ENCODE measurements around the gene MAL. TPM values are rescaled to one million over a fixed set of nuclear protein-coding genes. Genes with fewer than 3 reads are reported as not detected.

MAL gene
- total RNA-seq, 2 experiments from 2014 or later = 29.5 to 30.7 TPM

DNA sequence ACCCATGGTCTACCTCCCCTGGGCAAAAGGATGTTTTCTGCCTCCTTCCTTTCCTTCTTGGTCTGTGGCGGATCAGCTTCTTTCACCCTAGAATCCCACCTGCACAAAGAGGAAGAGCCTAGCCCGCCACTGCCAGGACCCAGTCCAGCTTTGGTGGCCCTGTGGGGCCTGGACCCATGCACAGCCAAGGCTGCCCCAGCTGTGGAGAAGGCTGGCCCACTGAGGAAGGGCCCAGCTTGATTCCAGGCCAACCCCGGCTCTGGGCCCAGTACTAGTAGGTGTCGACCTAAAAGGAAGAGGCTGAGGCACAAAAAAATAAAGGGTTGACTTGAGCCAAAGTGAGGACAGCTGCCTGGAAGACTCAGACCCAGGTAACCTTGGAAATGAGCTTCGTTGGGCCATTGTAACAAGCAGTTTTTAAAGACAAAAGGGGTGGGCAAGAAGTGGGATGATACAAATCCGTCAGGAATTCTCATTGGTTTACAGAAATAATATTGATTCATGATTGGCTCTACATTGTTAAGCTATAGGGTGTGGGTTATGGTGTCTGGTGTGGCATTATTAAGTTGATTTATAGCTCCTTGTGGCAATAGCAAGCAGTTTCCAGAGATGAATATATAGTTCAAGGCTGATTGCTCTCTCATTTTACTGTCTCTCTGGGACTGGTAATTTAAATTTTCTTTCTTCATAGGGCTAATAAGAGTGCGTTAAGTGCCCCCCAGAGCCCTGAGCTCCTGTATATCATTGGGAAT lies 29.8 kb upstream of the MAL start:
- ChIA-PET POLR2A (no interaction called here), CTCF (no interaction called here)

DNA sequence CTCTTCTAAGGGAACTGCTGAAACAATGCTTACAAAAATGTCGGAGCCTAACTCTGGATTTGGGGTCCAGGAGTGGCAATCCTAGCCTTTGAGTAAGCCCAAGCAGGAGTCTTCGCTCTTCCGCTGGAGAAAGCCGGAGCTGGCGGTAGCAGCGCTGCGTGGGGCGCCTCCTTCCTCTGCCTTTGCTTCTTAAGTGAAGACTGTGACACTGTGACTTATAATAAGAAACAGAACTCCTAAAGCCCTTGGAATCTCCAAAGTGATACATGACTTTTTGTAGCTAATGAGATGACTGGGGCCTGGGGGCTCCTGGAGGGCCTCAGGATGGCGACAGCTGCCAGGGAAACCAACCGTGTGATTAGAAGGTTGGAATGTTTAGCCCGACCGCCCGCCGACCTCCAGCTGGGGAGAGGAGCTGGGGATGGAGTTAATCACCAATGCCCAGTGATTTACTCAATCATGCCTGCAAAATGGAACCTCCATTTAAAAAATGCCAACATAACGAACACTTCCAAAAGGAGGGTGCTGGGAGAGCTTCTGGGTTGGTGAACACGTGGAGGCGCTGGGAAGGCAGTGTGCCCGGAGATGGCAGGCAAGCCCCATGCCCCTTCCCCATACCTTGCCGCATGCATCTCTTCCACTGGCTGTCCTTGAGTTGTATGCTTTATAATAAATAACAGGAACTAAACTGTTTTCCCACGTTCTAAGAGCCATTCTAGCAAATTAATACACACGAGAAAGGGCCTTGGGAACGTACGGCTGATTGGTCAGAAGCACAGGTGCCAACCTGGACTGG lies 29.0 kb upstream of the MAL start:
- ChIA-PET CTCF (no interaction called here), POLR2A (no interaction called here)

DNA sequence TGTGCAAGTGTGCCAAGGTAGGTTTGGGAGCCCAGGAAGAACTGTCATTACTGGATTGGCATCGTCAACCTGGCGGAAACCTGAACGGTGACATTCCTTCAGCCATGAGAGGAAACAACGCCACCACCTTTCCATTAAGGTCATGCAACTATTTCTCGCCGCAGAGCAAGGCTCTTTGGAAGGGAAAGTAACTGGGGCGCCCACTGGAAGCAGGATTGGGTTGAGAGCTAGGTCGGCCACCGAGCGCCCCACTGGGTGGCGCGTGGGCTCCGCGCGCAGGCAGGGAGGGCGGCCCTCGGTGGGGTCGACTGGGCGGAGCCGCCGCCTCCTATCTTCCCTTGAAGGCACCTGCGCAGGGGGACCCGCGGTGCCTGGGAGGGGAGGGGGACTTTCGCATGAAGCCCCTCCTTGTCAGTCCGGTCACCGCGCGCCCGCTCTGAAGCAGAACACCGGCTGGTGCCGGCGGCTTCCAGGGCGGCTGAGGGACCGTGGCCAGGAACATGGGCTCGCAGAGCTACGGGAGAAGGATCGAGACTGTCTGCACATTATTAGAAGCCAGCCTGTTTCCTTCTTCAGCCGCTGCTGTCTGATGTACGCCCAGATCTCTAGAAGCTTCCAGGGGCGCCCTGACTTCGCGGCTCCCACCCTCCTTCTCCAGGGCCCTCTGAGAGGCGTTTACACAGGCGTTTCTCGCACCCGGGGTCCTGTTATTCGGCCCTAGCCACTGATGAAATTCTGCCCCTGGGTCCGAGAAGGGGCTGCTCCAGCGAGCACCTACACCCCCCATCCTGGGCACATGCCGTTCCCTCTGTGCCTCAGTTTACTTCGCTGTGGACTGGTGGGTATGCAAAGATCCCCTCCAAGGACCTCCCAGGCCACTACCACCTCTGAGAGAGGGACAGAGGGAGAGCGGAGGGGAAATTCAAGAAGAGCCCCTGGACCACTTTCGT lies 27.3 kb upstream of the MAL start:
- ChIA-PET CTCF (no interaction called here), POLR2A (no interaction called here)

DNA sequence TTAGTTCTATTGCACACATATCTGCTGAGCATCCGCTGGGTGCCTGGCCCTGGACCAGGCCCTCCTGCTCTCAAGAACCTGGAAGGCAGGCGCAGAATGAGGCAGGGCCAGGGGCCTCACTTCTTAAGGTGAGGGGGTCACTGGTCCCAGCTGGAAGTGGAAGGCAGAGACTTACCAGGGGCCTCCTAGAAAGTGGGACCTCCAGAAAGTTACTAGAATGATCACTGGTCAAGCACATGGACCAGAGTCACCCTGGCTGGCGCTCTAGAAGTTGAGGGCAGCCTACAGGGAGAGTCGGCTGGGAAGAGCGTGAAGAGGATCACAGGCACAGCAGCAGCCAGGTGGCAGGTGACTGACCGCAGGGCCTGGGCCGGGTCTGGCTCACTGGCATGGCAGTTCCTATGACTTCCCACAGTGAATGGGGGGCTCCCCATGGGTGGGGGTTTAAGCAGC lies 26.1 kb upstream of the MAL start:
- ChIA-PET CTCF (no interaction called here), POLR2A (no interaction called here)

DNA sequence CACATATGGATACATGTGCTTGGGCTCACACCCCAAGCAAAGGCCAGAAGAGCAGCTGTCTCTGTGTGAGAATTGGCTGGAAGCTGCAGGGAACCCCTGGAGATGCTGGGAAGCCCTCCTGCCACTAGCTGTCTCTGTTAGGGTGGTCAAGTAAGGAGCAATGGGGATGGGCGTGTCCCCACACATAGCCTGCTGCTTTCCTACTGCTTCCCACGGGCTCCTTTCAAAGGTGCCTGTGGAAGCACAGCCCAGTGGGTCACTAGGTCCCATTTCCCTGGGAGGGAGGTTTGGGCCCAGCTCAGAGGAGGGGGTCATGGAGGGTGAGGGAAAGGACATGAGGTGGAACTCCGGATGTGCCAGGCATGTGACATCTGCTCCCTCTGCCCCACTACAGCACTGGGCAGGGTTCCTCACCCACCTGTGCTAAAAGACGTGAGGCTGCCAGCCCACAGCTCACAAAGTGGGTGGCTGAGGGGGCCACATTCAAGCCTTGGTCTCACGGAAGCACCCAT lies 24.4 kb upstream of the MAL start:
- POLR2A ChIA-PET = no interaction called here
- CTCF ChIA-PET = no interaction called here

DNA sequence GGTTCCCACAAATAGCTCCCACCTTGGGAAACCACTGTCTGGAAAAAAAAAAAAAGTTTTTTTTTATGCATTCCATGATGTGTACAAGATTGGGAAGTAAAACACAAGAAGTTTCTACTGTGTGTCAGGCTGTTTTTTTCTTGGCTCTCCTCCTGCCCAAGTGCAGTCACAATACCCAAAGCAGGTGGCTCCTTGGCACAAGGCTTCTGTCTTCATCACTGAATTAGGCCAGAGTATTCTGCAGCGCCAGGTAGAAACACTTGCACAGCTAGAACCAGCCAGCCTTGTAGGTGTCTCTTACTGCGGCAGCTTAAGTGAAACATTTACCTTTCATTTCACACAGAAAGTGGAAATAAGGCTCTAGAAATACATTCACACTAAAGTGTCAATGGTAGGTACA lies 23.8 kb upstream of the MAL start:
- ChIA-PET CTCF (no interaction called here), POLR2A (no interaction called here)

DNA sequence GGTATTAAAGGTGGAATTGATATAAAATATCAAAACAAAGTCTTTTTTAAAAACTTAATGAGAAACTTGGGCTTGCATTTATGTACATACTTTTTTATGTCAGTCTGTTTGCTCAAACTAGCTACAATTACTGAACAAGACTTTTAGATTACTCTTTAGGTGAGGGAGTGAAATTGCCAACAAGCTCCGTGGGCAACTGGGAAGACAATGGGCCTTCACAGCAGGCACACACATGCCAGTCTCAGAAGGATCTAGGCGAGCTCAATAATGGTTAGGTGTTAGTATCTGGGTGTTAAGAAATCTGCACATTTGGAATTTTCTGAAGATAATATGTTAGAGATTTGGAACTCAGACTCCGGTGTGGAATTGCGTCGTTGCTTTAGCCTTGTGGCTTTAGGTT lies 23.0 kb upstream of the MAL start:
- CTCF ChIA-PET = no interaction called here
- POLR2A ChIA-PET = no interaction called here

DNA sequence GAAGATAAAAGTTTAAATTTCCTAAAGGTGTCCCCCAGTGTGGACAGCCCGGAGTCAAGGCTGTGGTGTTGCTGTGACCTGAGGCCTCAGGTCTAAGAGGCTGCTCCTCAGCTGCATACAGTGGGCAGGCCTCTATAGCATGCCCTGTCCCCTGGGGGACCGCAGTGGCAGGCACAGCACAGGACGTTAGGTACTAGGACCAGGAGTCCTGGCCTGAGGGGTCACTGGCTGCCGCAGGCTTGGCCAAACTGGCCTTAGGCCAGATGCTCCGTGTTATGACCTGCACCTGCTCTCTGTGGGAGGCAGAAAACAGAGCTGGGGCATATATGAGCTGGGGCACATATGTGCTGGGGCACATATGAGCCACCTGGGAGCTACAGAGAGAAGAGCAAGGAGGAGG lies 21.2 kb upstream of the MAL start:
- ChIA-PET CTCF (no interaction called here), POLR2A (no interaction called here)

DNA sequence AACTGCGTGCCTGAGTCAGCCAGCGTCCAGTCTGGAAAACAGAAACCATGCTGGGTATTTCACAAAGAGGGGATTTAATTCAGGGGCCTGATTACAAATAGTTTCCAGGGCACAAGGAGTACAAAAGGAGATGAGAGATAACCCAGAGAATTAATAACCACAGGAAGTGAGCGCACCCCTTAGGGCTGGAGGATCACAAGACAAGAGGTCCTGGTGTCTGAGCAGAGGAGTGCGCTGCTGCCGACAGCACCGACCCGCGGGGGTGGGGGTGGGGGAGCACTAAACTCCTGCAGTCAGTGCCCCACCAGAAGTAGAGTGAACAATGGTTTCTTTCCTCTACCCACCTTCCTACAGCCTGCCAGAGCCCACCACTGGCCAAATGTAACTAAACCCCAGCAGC lies 20.8 kb upstream of the MAL start:
- POLR2A ChIA-PET = no interaction called here

DNA sequence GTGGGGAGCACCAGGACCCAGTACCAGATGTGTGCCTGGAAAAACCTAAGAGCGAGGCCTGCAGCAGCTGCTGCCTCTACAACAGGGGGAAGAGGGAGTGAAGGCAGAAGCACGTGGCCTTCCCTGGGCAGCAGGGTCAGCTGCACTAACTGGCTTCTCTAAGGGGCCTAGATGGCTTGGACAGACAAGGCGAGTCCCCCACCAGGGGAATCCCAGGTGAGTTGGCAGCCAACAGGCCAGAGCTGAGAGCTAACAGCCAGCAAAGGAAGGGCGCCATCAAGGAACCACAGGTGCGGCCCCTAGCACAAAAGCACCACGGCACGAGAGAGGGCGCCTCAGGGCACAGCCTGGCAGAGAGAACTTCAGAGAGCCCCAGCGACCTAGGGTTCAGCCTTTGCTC lies 19.8 kb upstream of the MAL start:
- POLR2A ChIA-PET = no interaction called here
- CTCF ChIA-PET = no interaction called here

More for the DNA sequence above, 20.8 kb upstream of the MAL start:
- CTCF ChIA-PET = no interaction called here

DNA sequence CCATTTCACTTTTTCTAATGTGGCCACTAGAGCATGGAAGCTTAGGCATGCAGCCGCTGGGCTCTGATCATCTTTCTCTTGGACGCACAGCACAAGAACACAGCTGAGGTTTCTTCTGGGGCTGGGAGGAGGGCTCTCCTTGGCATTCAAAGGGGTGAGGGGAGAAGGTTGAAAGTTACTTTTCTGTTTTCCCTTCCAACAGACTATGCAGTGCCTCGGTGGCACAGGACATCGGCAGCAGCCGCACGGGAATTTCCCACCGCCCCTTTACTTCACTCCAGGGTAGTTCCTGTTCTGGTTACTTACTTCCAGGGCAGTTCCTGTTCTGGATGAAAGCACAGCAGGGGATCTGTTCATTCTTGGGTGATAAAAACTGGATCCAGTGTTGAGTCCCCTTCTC lies 18.9 kb upstream of the MAL start:
- CTCF ChIA-PET = no interaction called here
- POLR2A ChIA-PET = no interaction called here

DNA sequence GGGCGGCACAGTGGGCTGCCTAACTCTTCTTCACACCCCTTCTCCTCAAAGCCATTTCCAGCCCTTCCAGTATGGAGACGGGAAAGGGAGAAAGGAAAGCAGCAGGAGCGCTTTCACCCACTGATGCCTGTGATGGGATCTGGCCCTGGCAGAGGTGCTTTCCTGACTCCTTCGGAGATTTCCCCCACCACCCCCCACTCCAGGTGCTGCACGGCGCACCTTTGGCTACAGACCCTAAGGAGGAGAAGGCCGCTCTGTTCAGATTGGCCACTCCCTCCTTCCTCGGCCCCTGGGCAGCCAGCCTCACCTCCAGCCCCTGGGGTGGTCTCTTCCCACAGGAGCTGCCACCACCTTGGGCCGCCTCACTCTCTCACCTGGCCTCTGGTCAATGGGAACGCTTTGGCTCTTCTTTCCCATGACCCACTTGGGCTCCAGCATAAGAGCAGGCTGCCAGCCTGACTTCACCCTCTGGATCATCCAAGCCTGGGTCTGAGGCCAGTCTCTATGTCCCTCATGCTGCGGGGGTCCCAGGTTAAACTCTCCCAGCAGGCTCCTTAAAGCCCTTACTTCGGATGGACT lies 18.4 kb upstream of the MAL start:
- ChIA-PET POLR2A (no interaction called here), CTCF (no interaction called here)

DNA sequence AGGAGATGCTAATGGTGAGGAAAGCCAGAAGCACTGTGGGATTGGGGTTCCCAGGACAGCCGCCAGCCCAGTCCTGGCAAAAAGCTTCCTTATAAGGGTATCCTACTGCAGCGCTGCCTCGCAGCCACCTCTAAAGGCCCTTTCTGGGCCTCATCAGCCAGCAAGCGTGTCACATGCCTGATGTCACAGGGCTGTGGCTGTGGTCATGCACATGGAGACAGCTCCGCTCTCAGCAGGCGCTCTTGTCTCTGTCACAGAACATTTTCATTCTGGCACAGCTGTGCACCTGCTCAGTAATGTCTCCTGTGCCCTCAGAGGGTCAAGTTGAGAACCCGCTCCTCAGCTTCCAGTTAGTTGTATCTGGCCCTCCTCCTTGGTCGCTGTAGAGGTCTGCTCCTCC lies 17.7 kb upstream of the MAL start:
- CTCF ChIA-PET = no interaction called here

DNA sequence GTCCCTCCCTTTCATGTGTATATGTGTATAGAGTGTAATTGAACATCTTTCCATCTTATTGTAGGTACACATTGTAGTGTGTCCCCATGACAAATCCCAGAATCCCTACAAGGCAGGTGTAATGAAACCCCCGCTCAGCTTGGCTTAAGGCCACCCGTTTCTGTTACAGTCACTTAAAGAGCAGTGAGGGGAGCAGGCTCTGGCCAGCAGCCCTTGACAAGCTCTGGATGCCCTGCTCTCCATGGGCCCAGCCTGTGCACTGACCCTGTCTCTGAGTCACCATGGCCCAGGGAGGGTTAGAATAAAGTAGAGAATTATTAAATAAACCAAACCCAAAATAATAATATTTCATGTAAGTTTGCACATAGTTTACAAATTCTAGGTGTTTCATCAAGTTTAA lies 17.2 kb upstream of the MAL start:
- ChIA-PET POLR2A (no interaction called here), CTCF (no interaction called here)

More for the DNA sequence above, 17.7 kb upstream of the MAL start:
- POLR2A ChIA-PET = no interaction called here

DNA sequence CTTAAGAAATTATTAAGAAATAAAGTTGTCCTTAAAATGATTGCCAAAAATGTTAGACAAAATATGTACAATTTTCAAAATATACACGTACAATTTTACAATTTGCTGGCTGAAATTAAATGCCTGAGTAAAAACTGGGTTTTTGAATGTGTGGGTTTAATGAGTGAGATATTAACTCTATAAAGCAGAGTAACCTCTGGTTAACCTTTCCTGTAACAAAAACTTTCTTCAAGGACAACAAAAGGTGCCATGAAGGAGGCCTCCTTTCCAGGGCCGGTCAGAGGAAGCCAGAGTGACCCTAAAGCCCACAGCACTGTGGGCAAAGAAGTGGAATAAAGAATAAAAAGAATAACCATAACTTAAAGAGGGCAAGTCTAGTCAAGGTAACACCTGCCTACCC lies 16.5 kb upstream of the MAL start:
- POLR2A ChIA-PET = no interaction called here
- CTCF ChIA-PET = no interaction called here

DNA sequence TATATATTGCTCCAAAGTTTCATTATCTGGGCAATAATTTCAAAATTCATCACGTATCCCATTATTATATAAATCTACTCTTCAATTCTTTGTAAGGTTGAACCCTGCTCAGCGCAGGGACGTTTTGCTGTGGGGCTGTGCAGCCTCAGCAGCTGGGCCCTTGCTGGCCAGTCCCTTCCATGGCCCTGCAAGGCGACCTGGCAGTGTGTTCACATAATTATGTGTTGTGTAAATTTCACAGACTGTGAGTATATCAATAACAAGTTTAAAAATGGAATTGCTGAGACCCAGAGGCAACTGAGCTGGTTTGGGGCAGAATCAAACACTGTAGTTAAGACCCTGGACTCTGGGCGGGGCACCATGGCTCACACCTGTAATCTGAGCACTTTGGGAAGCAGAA lies 16.1 kb upstream of the MAL start:
- CTCF ChIA-PET = no interaction called here
- POLR2A ChIA-PET = no interaction called here

DNA sequence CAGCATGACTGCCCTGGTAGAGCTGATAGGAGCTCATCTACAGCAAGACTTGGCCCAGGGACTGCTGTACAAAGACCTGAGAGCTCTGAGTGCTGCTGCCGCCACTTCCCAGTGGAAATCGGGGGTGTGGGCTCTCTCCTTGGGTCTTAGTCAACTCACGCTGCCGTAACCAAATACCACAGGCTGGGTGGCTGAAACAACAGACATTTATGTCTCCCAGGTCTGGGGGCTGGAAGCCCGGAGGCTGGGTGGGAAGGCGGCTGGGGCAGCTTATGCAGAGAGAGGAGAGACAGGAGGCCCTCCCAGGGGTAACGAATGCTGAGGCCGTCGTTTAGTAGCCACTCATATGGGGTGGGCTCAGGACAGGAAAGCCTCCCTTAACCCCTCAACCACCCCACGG lies 15.4 kb upstream of the MAL start:
- POLR2A ChIA-PET = no interaction called here

DNA sequence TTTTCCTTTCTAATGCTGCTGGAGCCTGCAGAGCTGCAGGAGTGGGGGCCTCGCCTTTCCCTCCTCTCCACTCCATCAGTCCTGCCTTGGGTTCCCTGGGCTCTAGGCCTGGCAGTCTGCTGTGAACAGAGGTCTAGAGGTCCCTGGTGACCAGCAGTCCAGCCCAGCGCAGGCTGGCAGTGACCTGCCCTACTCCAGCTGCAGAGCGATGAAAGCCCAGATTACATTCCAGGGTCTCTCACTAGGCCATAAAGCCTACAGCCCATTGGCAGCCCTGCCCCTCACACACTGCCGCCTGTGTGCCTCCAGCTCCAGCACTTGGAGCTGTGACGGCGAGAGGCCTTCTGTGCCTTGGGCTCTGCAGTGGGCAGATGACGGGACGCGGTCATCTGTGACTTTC lies 14.8 kb upstream of the MAL start:
- CTCF ChIA-PET = no interaction called here
- POLR2A ChIA-PET = no interaction called here

More for the DNA sequence above, 15.4 kb upstream of the MAL start:
- CTCF ChIA-PET = no interaction called here

DNA sequence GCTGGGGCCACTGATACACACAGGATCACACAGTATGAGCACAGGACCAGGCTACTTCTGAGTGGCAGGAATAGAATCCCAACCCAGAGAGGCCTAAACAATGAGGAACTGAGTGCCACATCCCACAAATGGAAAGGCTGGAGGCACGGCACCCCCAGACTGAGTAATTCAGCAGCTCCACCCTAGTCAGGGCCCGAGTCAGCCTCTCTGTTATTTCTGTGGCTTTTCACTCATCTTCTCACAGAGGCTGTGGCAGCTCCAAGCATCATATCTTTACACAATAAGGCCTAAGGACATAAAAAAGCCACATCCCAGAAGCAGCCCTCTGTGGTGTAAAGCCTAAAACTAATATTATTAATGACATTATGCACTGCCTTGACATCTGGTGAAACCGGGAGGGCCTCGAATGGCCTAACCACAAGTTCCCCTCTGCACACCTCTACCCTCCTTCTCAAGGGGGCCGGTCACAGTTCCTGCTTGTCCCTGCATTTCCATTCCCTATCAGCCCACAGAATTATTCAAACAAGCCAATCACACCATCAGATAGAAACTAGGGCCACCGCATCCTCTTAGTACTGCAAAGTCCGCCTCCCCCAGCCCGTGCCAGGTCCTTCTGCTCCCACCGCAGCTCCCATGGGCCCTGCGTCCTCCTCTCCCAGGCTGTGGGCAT lies 12.5 kb upstream of the MAL start:
- POLR2A ChIA-PET = no interaction called here

DNA sequence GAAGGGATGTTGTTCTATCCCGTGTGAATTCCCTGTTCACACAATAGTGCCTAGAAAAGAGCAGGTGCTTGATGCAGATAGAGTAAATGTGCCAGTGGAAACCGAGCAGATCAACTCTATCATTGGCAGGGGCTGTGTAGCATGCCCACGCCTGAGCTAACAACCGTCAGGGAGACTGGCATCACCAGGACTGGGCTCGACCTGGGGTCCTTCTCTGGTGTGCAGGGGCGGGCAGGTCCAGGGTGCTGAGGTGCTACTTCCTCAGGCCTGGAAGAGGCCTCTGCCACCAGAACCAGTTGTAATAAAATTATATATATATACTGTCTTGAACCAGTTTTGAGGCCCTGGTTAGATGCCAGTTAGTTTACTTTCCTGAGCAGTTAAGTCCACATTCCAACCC lies 11.8 kb upstream of the MAL start:
- ChIA-PET POLR2A (no interaction called here), CTCF (no interaction called here)

More for the DNA sequence above, 12.5 kb upstream of the MAL start:
- CTCF ChIA-PET = no interaction called here
